HEK293T (cell line): ENCODE data around the gene ZNF19.
"Not testable (repeated sequence)": the region's sequence is repeated elsewhere in the genome, so short reads cannot be mapped to it uniquely, and the experiment has no call there.

Source experiments
- CTCF ChIA-PET: fragments of 350-600 bp; formaldehyde crosslinking; extraction: SDS; loops from one replicate; lab custom pipeline; 2021; ENCODE audit warnings: antibody characterized with exemption, inconsistent platforms; lab: Yijun Ruan, JAX
- POLR2A ChIA-PET: fragments of 350-600 bp; formaldehyde crosslinking; extraction: SDS; loops from one replicate; lab custom pipeline; 2020; ENCODE audit warnings: antibody characterized with exemption, inconsistent platforms; lab: Yijun Ruan, JAX
- DNase-seq: peaks from one replicate; pipeline ENCODE4 v3.0.0; 2012; ENCODE audit warnings: mixed read lengths; ENCODE audit errors: extremely low spot score
- ARNT ChIP-seq: fragments of 450-650 bp; IDR thresholded peaks from 2 replicates; pipeline ENCODE4 v1.6.1; 2017; ENCODE audit warnings: mild to moderate bottlenecking
- BHLHE40 ChIP-seq: fragments of 450-650 bp; IDR thresholded peaks from 2 replicates; pipeline ENCODE4 v1.6.1; 2016; ENCODE audit warnings: mild to moderate bottlenecking, moderate library complexity, borderline replicate concordance
- CTBP1 ChIP-seq: fragments of 450-650 bp; IDR thresholded peaks from 2 replicates; pipeline ENCODE4 v1.6.1; 2016; ENCODE audit warnings: borderline replicate concordance
- ELF4 ChIP-seq: fragments of 450-650 bp; IDR thresholded peaks from 2 replicates; pipeline ENCODE4 v1.6.1; 2017; ENCODE audit warnings: antibody characterized with exemption
- FOXA1 ChIP-seq: fragments of 450-650 bp; IDR thresholded peaks from 2 replicates; pipeline ENCODE4 v1.6.1; 2016; ENCODE audit warnings: mild to moderate bottlenecking
- FOXK2 ChIP-seq: fragments of 450-650 bp; IDR thresholded peaks from 2 replicates; pipeline ENCODE4 v1.6.1; 2016; ENCODE audit warnings: mild to moderate bottlenecking
- FOXM1 ChIP-seq: fragments of 450-650 bp; IDR thresholded peaks from 2 replicates; pipeline ENCODE4 v1.6.1; 2017; ENCODE audit warnings: mild to moderate bottlenecking, borderline replicate concordance
- HDGF ChIP-seq: fragments of 450-650 bp; IDR thresholded peaks from 2 replicates; pipeline ENCODE4 v1.6.1; 2017; ENCODE audit warnings: antibody characterized with exemption, borderline replicate concordance
- L3MBTL2 ChIP-seq: fragments of 450-650 bp; conservative IDR thresholded peaks from 2 replicates; pipeline ENCODE4 v1.6.1; 2016; ENCODE audit warnings: mild to moderate bottlenecking
- LEF1 ChIP-seq: fragments of 450-650 bp; IDR thresholded peaks from 2 replicates; pipeline ENCODE4 v1.6.1; 2017; ENCODE audit warnings: mild to moderate bottlenecking, borderline replicate concordance
- NFRKB ChIP-seq: fragments of 450-650 bp; IDR thresholded peaks from 2 replicates; pipeline ENCODE4 v1.6.1; 2016; ENCODE audit warnings: mild to moderate bottlenecking, moderate library complexity
- PKNOX1 ChIP-seq: fragments of 450-650 bp; IDR thresholded peaks from 2 replicates; pipeline ENCODE4 v1.6.1; 2016
- SP1 ChIP-seq: fragments of 450-650 bp; IDR thresholded peaks from 2 replicates; pipeline ENCODE4 v1.6.1; 2017
- SUZ12 ChIP-seq: fragments of 450-650 bp; IDR thresholded peaks from 2 replicates; pipeline ENCODE4 v1.6.1; 2016; ENCODE audit warnings: mild to moderate bottlenecking
- TARDBP ChIP-seq: fragments of 450-650 bp; IDR thresholded peaks from 2 replicates; pipeline ENCODE4 v1.6.1; 2016
- ZNF384 ChIP-seq: fragments of 450-650 bp; IDR thresholded peaks from 2 replicates; pipeline ENCODE4 v1.6.1; 2016

ZNF19 gene

GRCh38 chr16:71514476-71514875, 25.4 kb upstream of the ZNF19 start:
- no peak for DNase-seq
- POLR2A ChIA-PET: no interaction called here
- CTCF ChIA-PET: no interaction called here
- no peak for TF ChIP-seq SP1
- no peak for TF ChIP-seq FOXK2
- TF ChIP-seq FOXA1: no peak
- no peak for TF ChIP-seq L3MBTL2
- no peak for TF ChIP-seq PKNOX1
- TF ChIP-seq FOXM1: no peak

- DNase-seq: no peak
- TF ChIP-seq TARDBP (no peak), FOXM1 (no peak), PKNOX1 (no peak), ARNT (no peak), ELF4 (no peak), FOXA1 (no peak), BHLHE40 (no peak), CTBP1 (no peak), SP1 (no peak), NFRKB (no peak), FOXK2 (no peak), LEF1 (no peak), ZNF384 (no peak), L3MBTL2 (no peak), SUZ12 (no peak), HDGF (no peak)
- ChIA-PET CTCF (no interaction called here), POLR2A (no interaction called here)
Observed at GRCh38 chr16:71513302-71513701, 24.2 kb upstream of the ZNF19 start.

- POLR2A ChIA-PET: no interaction called here
- TF ChIP-seq TARDBP (no peak), PKNOX1 (no peak), LEF1 (no peak), SUZ12 (no peak), CTBP1 (no peak), FOXK2 (no peak), SP1 (no peak), NFRKB (no peak), ELF4 (no peak), BHLHE40 (no peak), FOXM1 (no peak), HDGF (no peak), ARNT (no peak), L3MBTL2 (no peak)
- no peak for DNase-seq
- CTCF ChIA-PET: no interaction called here
Observed at GRCh38 chr16:71507061-71507460, 17.9 kb upstream of the ZNF19 start.

- CTCF ChIA-PET: no interaction called here
- TF ChIP-seq CTBP1 (no peak), SP1 (no peak), FOXK2 (no peak), ELF4 (no peak), PKNOX1 (no peak), ZNF384 (no peak)
- no peak for DNase-seq
Observed at GRCh38 chr16:71504901-71505300, 15.8 kb upstream of the ZNF19 start.

GRCh38 chr16:71504051-71504450, 14.9 kb upstream of the ZNF19 start:
- POLR2A ChIA-PET, CTCF ChIA-PET, DNase-seq: not testable (repeated sequence)

More at GRCh38 chr16:71504901-71505300, 15.8 kb upstream of the ZNF19 start:
- POLR2A ChIA-PET: no interaction called here

GRCh38 chr16:71501547-71501946, 12.4 kb upstream of the ZNF19 start:
- ChIA-PET CTCF (interaction anchor here (1.2 to 1.5 kb wide), 3 partner anchors 38 to 110 kb away, joined by 3 to 8 read pairs (median 4); no protein-coding TSS in a partner anchor), POLR2A (interaction anchor here (1.6 kb wide), 1 partner anchor 18 kb away, joined by 3 read pairs; no protein-coding TSS in a partner anchor)
- TF ChIP-seq LEF1 (no peak), ELF4 (no peak), SUZ12 (no peak), ZNF384 (no peak), L3MBTL2 (no peak)
- no peak for DNase-seq

GRCh38 chr16:71500964-71501363, 11.8 kb upstream of the ZNF19 start:
- POLR2A ChIA-PET: interaction anchor here (1.6 kb wide), 1 partner anchor 17 kb away, joined by 3 read pairs; no protein-coding TSS in a partner anchor
- CTCF ChIA-PET: interaction anchor here (1.2 to 1.5 kb wide), 4 partner anchors 39 to 189 kb away, joined by 3 to 8 read pairs (median 5); no protein-coding TSS in a partner anchor
- DNase-seq: no peak

More at GRCh38 chr16:71500964-71501363, 11.8 kb upstream of the ZNF19 start:
- TF ChIP-seq ELF4 (no peak), SUZ12 (no peak), SP1 (no peak), LEF1 (no peak), FOXK2 (no peak), TARDBP (no peak), FOXM1 (no peak), ZNF384 (no peak), FOXA1 (no peak), HDGF (no peak), CTBP1 (no peak), PKNOX1 (no peak), NFRKB (no peak), L3MBTL2 (no peak), ARNT (no peak), BHLHE40 (no peak)
